Activated CD8-positive, alpha-beta memory T cell treated with anti-CD3 and anti-CD28 coated beads for 1 hour (primary cell): Measurements from ENCODE around the gene SKI.

ENCODE experiments used
- DNase-seq, 2 donors: peaks; one replicate each; pipeline ENCODE4 v3.0.0-alpha.2; 2020; ENCODE audit warnings: low read depth in 1 of 2; ENCODE audit errors: extremely low read depth in 1 of 2

Gene SKI

GRCh38 chr1:2194319-2194897 lies 33.7 kb upstream of the SKI start, which contains the start of gene FAAP20:
Gene FAAP20 (minus strand): TSS chr1:2194772. CDS start chr1:2194749, 23 bp downstream.
- peak in 1 of 2 donors; percentile 59 for DNase-seq

GRCh38 chr1:2194898-2195673 lies 33.0 kb upstream of the SKI start:
- peak; percentile 62 to 80 for DNase-seq

- DNase-seq: no peak
Measured at GRCh38 chr1:2195785-2196184, 32.3 kb upstream of the SKI start.

- no peak for DNase-seq
Measured at GRCh38 chr1:2196901-2197638, 31.0 kb upstream of the SKI start.

GRCh38 chr1:2197707-2198165 lies 30.4 kb upstream of the SKI start:
- no peak for DNase-seq

GRCh38 chr1:2198571-2198970 lies 29.5 kb upstream of the SKI start:
- DNase-seq: no peak

- DNase-seq: peak; percentile 33 to 64
Measured at GRCh38 chr1:2199042-2199810, 28.9 kb upstream of the SKI start.

GRCh38 chr1:2200308-2200943 lies 27.7 kb upstream of the SKI start:
- DNase-seq: no peak

- no peak for DNase-seq
Measured at GRCh38 chr1:2201062-2201461, 27.1 kb upstream of the SKI start.

- DNase-seq: no peak
Measured at GRCh38 chr1:2202008-2202575, 26.0 kb upstream of the SKI start.

- no peak for DNase-seq
Measured at GRCh38 chr1:2202843-2203601, 25.1 kb upstream of the SKI start.

- DNase-seq: no peak
Measured at GRCh38 chr1:2203671-2204414, 24.3 kb upstream of the SKI start.

GRCh38 chr1:2204415-2205190 lies 23.5 kb upstream of the SKI start:
- DNase-seq: no peak

GRCh38 chr1:2205191-2205952 lies 22.7 kb upstream of the SKI start:
- DNase-seq: peak; percentile 90 to 94

GRCh38 chr1:2206813-2207487 lies 21.2 kb upstream of the SKI start:
- DNase-seq: no peak
